IMR-90 (cell line): ENCODE results near the gene RANBP10. TPM values are rescaled to one million over a fixed set of nuclear protein-coding genes. Genes with fewer than 3 reads are reported as not detected.
A peak's percentile ranks its signal among the peaks of the same experiment; 100 is the strongest.

Source experiments
- ATAC-seq: fragments of 200-7000 bp; cut with Tn5 transposase; 2 replicates; pipeline ENCODE4 v1.9.1; 2020; ENCODE audit warnings: low read depth, mild to moderate bottlenecking, moderate library complexity
- BruUV-seq: library from RNA; stranded (reverse); fragments of 400-500 nt; replicated peaks from 2 replicates; lab custom pipeline; 2021; lab: Mats Ljungman, UMichigan
- CTCF ChIA-PET: fragments of 300-600 bp; formaldehyde crosslinking; extraction: SDS; loops from one replicate; lab custom pipeline; 2021; ENCODE audit warnings: antibody characterized with exemption; lab: Yijun Ruan, JAX
- POLR2A ChIA-PET: fragments of 300-600 bp; sonication (Branson Sonifier 250); formaldehyde crosslinking; loops from one replicate; lab custom pipeline; 2022; ENCODE audit warnings: antibody characterized with exemption; ENCODE audit not compliant: unreplicated experiment; lab: Charles Lee
- DNase-seq: peaks from one replicate; pipeline ENCODE4 v3.0.0; 2013
- H2AFZ ChIP-seq: replicated peaks from 2 replicates; pipeline ENCODE3; 2013; ENCODE audit warnings: low read length, mild to moderate bottlenecking; ENCODE audit not compliant: poor library complexity
- H2AK5ac ChIP-seq: 2 replicates; pipeline ENCODE4 v1.6.1; 2013; ENCODE audit warnings: low read depth, low read length, inconsistent platforms
- H2AK9ac ChIP-seq: replicated peaks from 2 replicates; pipeline ENCODE3; 2013; ENCODE audit warnings: mild to moderate bottlenecking, low read depth, low read length, moderate library complexity; ENCODE audit not compliant: poor library complexity
- H2BK120ac ChIP-seq: 2 replicates; pipeline ENCODE4 v1.6.1; 2013; ENCODE audit warnings: low read depth, low read length, inconsistent platforms
- H2BK15ac ChIP-seq: 3 replicates; pipeline ENCODE4 v1.6.1; 2013; ENCODE audit warnings: low read depth, low read length, inconsistent platforms
- H2BK20ac ChIP-seq: 2 replicates; pipeline ENCODE4 v1.6.1; 2013; ENCODE audit warnings: low read depth, mild to moderate bottlenecking, inconsistent platforms, low read length, moderate library complexity
- H2BK5ac ChIP-seq: 2 replicates; pipeline ENCODE4 v1.6.1; 2013; ENCODE audit warnings: mild to moderate bottlenecking, low read depth, low read length, inconsistent platforms; ENCODE audit not compliant: poor library complexity, severe bottlenecking
- H3K14ac ChIP-seq: replicated peaks from 2 replicates; pipeline ENCODE4 v1.6.1; 2013; ENCODE audit warnings: low read depth, low read length, inconsistent platforms
- H3K18ac ChIP-seq: 2 replicates; pipeline ENCODE4 v1.6.1; 2013; ENCODE audit warnings: low read depth, low read length, control low read depth
- H3K23ac ChIP-seq: 2 replicates; pipeline ENCODE4 v1.6.1; 2013; ENCODE audit warnings: low read depth, low read length, inconsistent platforms
- H3K27ac ChIP-seq: 2 replicates; pipeline ENCODE4 v1.5.1; 2013; ENCODE audit warnings: mild to moderate bottlenecking, control low read depth, low read length; ENCODE audit not compliant: insufficient read depth
- H3K27me3 ChIP-seq: 2 replicates; pipeline ENCODE4 v1.6.1; 2013; ENCODE audit warnings: low read length; ENCODE audit not compliant: control insufficient read depth, insufficient read depth
- H3K36me3 ChIP-seq: 2 replicates; pipeline ENCODE4 v1.6.1; 2013; ENCODE audit warnings: low read length, mixed read lengths; ENCODE audit not compliant: control insufficient read depth, insufficient read depth
- H3K4ac ChIP-seq: 2 replicates; pipeline ENCODE4 v1.6.1; 2013; ENCODE audit warnings: low read depth, low read length, inconsistent platforms
- H3K4me1 ChIP-seq: 2 replicates; pipeline ENCODE4 v1.6.1; 2013; ENCODE audit warnings: low read length, mixed read lengths; ENCODE audit not compliant: control insufficient read depth, insufficient read depth
- H3K4me2 ChIP-seq: 2 replicates; pipeline ENCODE4 v1.6.1; 2013; ENCODE audit warnings: low read depth, mild to moderate bottlenecking, control low read depth, low read length, moderate library complexity
- H3K4me3 ChIP-seq: 2 replicates; pipeline ENCODE4 v1.5.1; 2013; ENCODE audit warnings: low read depth, mild to moderate bottlenecking, control low read depth, low read length, moderate library complexity; ENCODE audit not compliant: insufficient read depth
- H3K56ac ChIP-seq: 2 replicates; pipeline ENCODE4 v1.6.1; 2013; ENCODE audit warnings: low read length, inconsistent platforms; ENCODE audit not compliant: insufficient read depth; ENCODE audit errors: extremely low read depth
- H3K79me1 ChIP-seq, 2 experiments: 2 replicates each; pipeline ENCODE4 v1.6.1; 2013; ENCODE audit warnings: low read length in 2 of 2, inconsistent platforms in 1 of 2, low read depth in 1 of 2
- H3K9ac ChIP-seq: 2 replicates; pipeline ENCODE4 v1.6.1; 2013; ENCODE audit warnings: low read depth, low read length, control low read depth
- H3K9me1 ChIP-seq: 2 replicates; pipeline ENCODE4 v1.6.1; 2013; ENCODE audit warnings: low read length, inconsistent platforms; ENCODE audit not compliant: insufficient read depth
- H3K9me3 ChIP-seq: 2 replicates; pipeline ENCODE4 v1.6.1; 2013; ENCODE audit warnings: low read length; ENCODE audit not compliant: control insufficient read depth, insufficient read depth
- H4K20me1 ChIP-seq: 2 replicates; pipeline ENCODE4 v1.6.1; 2013; ENCODE audit warnings: low read length, inconsistent platforms; ENCODE audit not compliant: insufficient read depth
- H4K5ac ChIP-seq: 2 replicates; pipeline ENCODE4 v1.6.1; 2013; ENCODE audit warnings: mild to moderate bottlenecking, low read depth, low read length, control low read depth
- H4K8ac ChIP-seq, 2 experiments: 2 replicates each; pipeline ENCODE4 v1.6.1; 2013; ENCODE audit warnings: low read depth in 2 of 2, low read length in 2 of 2, control low read depth in 1 of 2, inconsistent platforms in 1 of 2
- H4K91ac ChIP-seq: 2 replicates; pipeline ENCODE4 v1.6.1; 2013; ENCODE audit warnings: low read depth, low read length, inconsistent platforms; ENCODE audit not compliant: insufficient read depth
- BHLHE40 ChIP-seq: fragments of 150-350 bp; IDR thresholded peaks from 2 replicates; pipeline ENCODE4 v1.6.1; 2016; ENCODE audit warnings: mild to moderate bottlenecking, low read depth, low read length
- CEBPB ChIP-seq: IDR thresholded peaks from 2 replicates; pipeline ENCODE4 v1.6.1; 2012; ENCODE audit warnings: low read depth, low read length, improper control_type of control experiment
- CHD1 ChIP-seq: IDR thresholded peaks from 2 replicates; pipeline ENCODE4 v1.6.1; 2012; ENCODE audit warnings: low read depth, low read length, improper control_type of control experiment
- FOS ChIP-seq: fragments of 150-350 bp; IDR thresholded peaks from 2 replicates; pipeline ENCODE4 v1.6.1; 2016; ENCODE audit warnings: low read depth, low read length
- MAFK ChIP-seq: IDR thresholded peaks from 2 replicates; pipeline ENCODE4 v1.6.1; 2012; ENCODE audit warnings: low read depth, low read length, improper control_type of control experiment
- MAZ ChIP-seq: IDR thresholded peaks from 2 replicates; pipeline ENCODE4 v1.6.1; 2012; ENCODE audit warnings: low read depth, mild to moderate bottlenecking, low read length, improper control_type of control experiment, moderate library complexity, borderline replicate concordance
- MXI1 ChIP-seq: IDR thresholded peaks from 2 replicates; pipeline ENCODE4 v1.6.1; 2012; ENCODE audit warnings: low read depth, mild to moderate bottlenecking, low read length, moderate library complexity, borderline replicate concordance
- NFE2L2 ChIP-seq: fragments of 150-350 bp; IDR thresholded peaks from 2 replicates; pipeline ENCODE4 v1.6.1; 2016; ENCODE audit warnings: low read depth, mild to moderate bottlenecking, low read length
- RAD21 ChIP-seq: IDR thresholded peaks from 2 replicates; pipeline ENCODE4 v1.6.1; 2012; ENCODE audit warnings: low read length, improper control_type of control experiment
- RCOR1 ChIP-seq: IDR thresholded peaks from 2 replicates; pipeline ENCODE4 v1.6.1; 2012; ENCODE audit warnings: mild to moderate bottlenecking, low read length, improper control_type of control experiment; ENCODE audit not compliant: insufficient replicate concordance
- RFX5 ChIP-seq: IDR thresholded peaks from 2 replicates; pipeline ENCODE4 v1.8.0; 2012; ENCODE audit warnings: low read depth, mild to moderate bottlenecking, low read length, moderate library complexity
- SMC3 ChIP-seq: fragments of 150-350 bp; IDR thresholded peaks from 2 replicates; pipeline ENCODE4 v1.6.1; 2016; ENCODE audit warnings: low read depth, mild to moderate bottlenecking, antibody characterized with exemption, low read length, moderate library complexity
- WGBS, 2 experiments: methylation state at CpG; one replicate each; pipeline versions ENCODE4 v1.1.5 to v1.1.7; 2013; ENCODE audit warnings: missing lambda C conversion rate in 2 of 2; ENCODE audit not compliant: insufficient read length in 1 of 2; ENCODE audit errors: extremely low coverage in 2 of 2; 5-methylcytosine and 5-hydroxymethylcytosine counted together
- dilution Hi-C: fragments of 300-500 bp; cut with HindIII; formaldehyde crosslinking; loops from one replicate; pipeline ENCODE4 v1.14.3; 2018; ENCODE audit warnings: low sequenced_read_pairs; ENCODE audit not compliant: unreplicated experiment
- in situ Hi-C: fragments of 300-500 bp; cut with MboI; formaldehyde crosslinking; loops from 3 replicates; pipeline ENCODE4 v1.14.3; 2019; ENCODE audit warnings: low sequenced_read_pairs, inconsistent platforms, mixed read lengths
- intact Hi-C: fragments of 100-400 bp; cut with micrococcal nuclease; formaldehyde crosslinking; loops from 2 replicates; pipeline ENCODE4 v1.10.0; 2022
- polyA plus RNA-seq, 3 experiments: library from polyadenylated mRNA; depleted of rRNA; stranded (reverse); fragments of >200 nt; gene quantifications; 2 replicates each; pipeline ENCODE4 v1.2.3, GENCODE V29; 2012; ENCODE audit warnings: low replicate concordance in 1 of 3
- total RNA-seq: library from RNA; depleted of rRNA; stranded (reverse); fragments of >200 nt; gene quantifications from 2 replicates; pipeline ENCODE4 v1.2.3, GENCODE V29; 2012

The RANBP10 gene
- total and polyA plus RNA-seq, 2 of the 4 experiments (the other 2 are of a cell fraction) = 2.7 to 12.1 TPM

GRCh38 chr16:67770346-67770991 is 35.9 kb downstream of the RANBP10 start:
- ATAC-seq = 0 out of 2 replicates have a peak, but pooled peaks have one; percentile 15

More at GRCh38 chr16:67770346-67770991, 35.9 kb downstream of the RANBP10 start:
- peak; percentile 67 for DNase-seq
- H2BK5ac ChIP-seq = no peak overlapping the region
- H4K8ac ChIP-seq = no peak overlapping the region
- peaks cover 6% of the 10 kb centered on the region; the same call in 1 of the 2 replicates for H3K4me1 ChIP-seq
- H3K9ac ChIP-seq = no peak overlapping the region
- POLR2A ChIA-PET = no interaction called here
- H2BK15ac ChIP-seq = no peak overlapping the region
- dilution Hi-C loops (no loop called here), in situ Hi-C loops (no loop called here), intact Hi-C loops (no loop called here)
- no peak overlapping the region for H3K27ac ChIP-seq
- peaks cover 13% of the 10 kb centered on the region; the same call in 1 of the 2 replicates for H3K9me1 ChIP-seq
- H3K56ac ChIP-seq = no peak overlapping the region
- H4K20me1 ChIP-seq = peaks cover 16% of the 10 kb centered on the region
- H4K5ac ChIP-seq = no peak overlapping the region
- TF ChIP-seq NFE2L2 (no peak), RCOR1 (no peak), MAZ (no peak), BHLHE40 (no peak), FOS (no peak), MAFK (no peak), RFX5 (no peak), CHD1 (no peak), MXI1 (no peak), CEBPB (no peak), SMC3 (no peak), RAD21 (no peak)
- H2AK5ac ChIP-seq = no peak overlapping the region
- BruUV-seq = no TSS peak
- CTCF ChIA-PET = interaction anchor here (0.6 to 0.7 kb wide), 2 partner anchors 19 to 50 kb away, joined by 3 read pairs; no protein-coding TSS in a partner anchor
- no peak overlapping the region for H3K23ac ChIP-seq
- H2AK9ac ChIP-seq = no peak overlapping the region
- no peak overlapping the region for H3K4me3 ChIP-seq
- H3K27me3 ChIP-seq = no peaks in the 10 kb centered on the region
- peaks cover 9 to 61% of the 10 kb centered on the region in 2 experiments for H3K79me1 ChIP-seq
- no peak overlapping the region for H3K18ac ChIP-seq
- H3K4ac ChIP-seq = no peak overlapping the region
- no peaks in the 10 kb centered on the region for H3K9me3 ChIP-seq
- H2AFZ ChIP-seq = no peak overlapping the region
- H3K36me3 ChIP-seq = peaks cover 5% of the 10 kb centered on the region
- H4K91ac ChIP-seq = no peak overlapping the region
- H2BK120ac ChIP-seq = no peak overlapping the region
- no peak overlapping the region for H3K14ac ChIP-seq
- no peak overlapping the region for H2BK20ac ChIP-seq
- WGBS, 2 experiments = 40% methylated on average over 1 of the region's 6 CpGs; no CpG with 5 or more reads in 1 of the 2 experiments
- H3K4me2 ChIP-seq = no peak overlapping the region
